ENCODE measurements around the gene UGT1A6. TPM values are rescaled to one million over a fixed set of nuclear protein-coding genes. Genes with fewer than 3 reads are reported as not detected.

UGT1A6 gene
- polyA plus RNA-seq, 1 of the 3 experiments (the other 2 are of a cell fraction): not detected

GRCh38 chr2:233802132-233802815, 109.6 kb downstream of the UGT1A6 start:
- DNase-seq: no peak
- H3K9me2 ChIP-seq: no peaks in the 10 kb centered on the region
- H3K9me3 ChIP-seq: no peaks in the 10 kb centered on the region; the same call in 1 of the 2 replicates
- WGBS (ENCODE audit: low lambda C conversion rate): 38% methylated on average over 3 of the region's 3 CpGs
- H3K27ac ChIP-seq (ENCODE audit: low read depth in 2 of 2, low read length in 1 of 2): no peak overlapping the region
- H3K27me3 ChIP-seq (ENCODE audit: insufficient read depth): no peaks in the 10 kb centered on the region
- H3K9ac ChIP-seq: no peak overlapping the region
- TF ChIP-seq USF2 (IDR thresholded peaks at IDR 0.05; ENCODE audit: borderline replicate concordance, low read depth, low read length) (no peak), GABPA (IDR thresholded peaks at IDR 0.05; ENCODE audit: low read depth) (no peak), CTCF (IDR thresholded peaks at IDR 0.05) (no peak), FOSL2 (IDR thresholded peaks at IDR 0.05; ENCODE audit: borderline replicate concordance, low read depth) (no peak)
- no peaks in the 10 kb centered on the region for H4K20me1 ChIP-seq (ENCODE audit: insufficient read depth)
- H3K4me3 ChIP-seq (ENCODE audit: low read depth in 2 of 2, low read length in 1 of 2): no peak overlapping the region
- H3K4me1 ChIP-seq (ENCODE audit: control insufficient read depth in 1 of 2, insufficient read depth in 2 of 2, low read depth in 1 of 2, low read length in 1 of 2): no peaks in the 10 kb centered on the region
- H2AFZ ChIP-seq (ENCODE audit: low read depth): no peak overlapping the region
- H3K36me3 ChIP-seq (replicated peaks in 1 of 2; ENCODE audit: control insufficient read depth in 1 of 2, insufficient read depth in 2 of 2, low read length in 1 of 2): no peaks in the 10 kb centered on the region
- ChIA-PET POLR2A (no interaction called here), CTCF (no interaction called here)
- H3K79me2 ChIP-seq (ENCODE audit: insufficient read depth): no peaks in the 10 kb centered on the region
- no peaks in the 10 kb centered on the region for H3F3A ChIP-seq (replicated peaks; ENCODE audit: insufficient read depth)
- H3K4me2 ChIP-seq: no peak overlapping the region

DNA sequence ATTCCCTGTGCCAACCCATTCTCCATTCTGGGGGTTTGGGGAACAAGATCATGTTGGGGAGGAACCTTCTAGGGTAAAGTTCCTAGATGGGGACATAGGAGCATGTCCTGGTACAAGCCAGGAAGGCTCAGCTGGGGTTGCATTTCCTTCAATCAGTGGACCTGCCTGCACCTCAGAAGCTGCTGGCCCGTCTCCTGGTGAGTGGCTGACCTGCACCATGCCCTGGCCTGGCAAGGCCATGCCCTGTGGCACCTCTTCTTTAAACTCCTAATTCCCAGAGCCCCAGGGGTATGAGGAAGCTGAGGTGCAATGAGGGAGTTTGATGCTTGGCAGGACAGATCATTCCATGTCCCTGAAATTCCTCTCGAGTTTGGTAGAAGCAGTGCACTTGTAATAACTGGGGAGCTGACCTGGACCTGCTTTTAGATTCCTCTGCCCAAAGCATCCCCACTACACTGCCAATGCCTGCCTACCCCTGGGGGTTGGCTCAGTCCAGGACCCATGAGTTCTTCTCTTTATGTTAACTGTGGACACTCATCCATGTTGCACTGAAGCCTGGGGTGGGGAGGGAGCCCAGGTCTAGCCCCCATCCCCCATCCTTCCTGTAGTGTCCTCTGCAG, 110.7 kb downstream of the UGT1A6 start:
- Histone ChIP-seq H3F3A (replicated peaks; ENCODE audit: insufficient read depth) (no peaks in the 10 kb centered on the region), H3K4me2 (no peak overlapping the region), H4K20me1 (ENCODE audit: insufficient read depth) (no peaks in the 10 kb centered on the region), H3K4me1 (ENCODE audit: control insufficient read depth in 1 of 2, insufficient read depth in 2 of 2, low read depth in 1 of 2, low read length in 1 of 2) (no peaks in the 10 kb centered on the region), H3K27ac (ENCODE audit: low read depth in 2 of 2, low read length in 1 of 2) (no peak overlapping the region), H3K9ac (no peak overlapping the region), H3K4me3 (ENCODE audit: low read depth in 2 of 2, low read length in 1 of 2) (no peak overlapping the region), H3K9me2 (no peaks in the 10 kb centered on the region), H3K27me3 (ENCODE audit: insufficient read depth) (no peaks in the 10 kb centered on the region), H3K9me3 (no peaks in the 10 kb centered on the region; the same call in 1 of the 2 replicates), H2AFZ (ENCODE audit: low read depth) (no peak overlapping the region), H3K36me3 (replicated peaks in 1 of 2; ENCODE audit: control insufficient read depth in 1 of 2, insufficient read depth in 2 of 2, low read length in 1 of 2) (no peaks in the 10 kb centered on the region), H3K79me2 (ENCODE audit: insufficient read depth) (no peaks in the 10 kb centered on the region)
- no peak for DNase-seq
- CTCF ChIA-PET: interaction anchor here (0.9 kb wide), 1 partner anchor 16 kb away, joined by 3 read pairs; no protein-coding TSS in a partner anchor
- no peak for TF ChIP-seq RFX5 (IDR thresholded peaks at IDR 0.05; ENCODE audit: low read length)
- TF ChIP-seq NFIC (IDR thresholded peaks at IDR 0.05; ENCODE audit: borderline replicate concordance): no peak
- TF ChIP-seq USF1 (IDR thresholded peaks at IDR 0.05; ENCODE audit: borderline replicate concordance, low read depth): no peak
- TF ChIP-seq FOXJ3 (CRISPR knock-in tag; IDR thresholded peaks at IDR 0.05): no peak
- TF ChIP-seq RXRA (IDR thresholded peaks at IDR 0.05; ENCODE audit: borderline replicate concordance, low read depth): no peak
- POLR2A ChIA-PET: no interaction called here
- 10% methylated on average over 1 of the region's 2 CpGs for WGBS (ENCODE audit: low lambda C conversion rate)

Data from SK-N-SH (cell line).